ENCODE results near the gene TNIP2.
"Not testable (repeated sequence)": the region's sequence is repeated elsewhere in the genome, so short reads cannot be mapped to it uniquely, and the experiment has no call there.

The TNIP2 gene

DNA sequence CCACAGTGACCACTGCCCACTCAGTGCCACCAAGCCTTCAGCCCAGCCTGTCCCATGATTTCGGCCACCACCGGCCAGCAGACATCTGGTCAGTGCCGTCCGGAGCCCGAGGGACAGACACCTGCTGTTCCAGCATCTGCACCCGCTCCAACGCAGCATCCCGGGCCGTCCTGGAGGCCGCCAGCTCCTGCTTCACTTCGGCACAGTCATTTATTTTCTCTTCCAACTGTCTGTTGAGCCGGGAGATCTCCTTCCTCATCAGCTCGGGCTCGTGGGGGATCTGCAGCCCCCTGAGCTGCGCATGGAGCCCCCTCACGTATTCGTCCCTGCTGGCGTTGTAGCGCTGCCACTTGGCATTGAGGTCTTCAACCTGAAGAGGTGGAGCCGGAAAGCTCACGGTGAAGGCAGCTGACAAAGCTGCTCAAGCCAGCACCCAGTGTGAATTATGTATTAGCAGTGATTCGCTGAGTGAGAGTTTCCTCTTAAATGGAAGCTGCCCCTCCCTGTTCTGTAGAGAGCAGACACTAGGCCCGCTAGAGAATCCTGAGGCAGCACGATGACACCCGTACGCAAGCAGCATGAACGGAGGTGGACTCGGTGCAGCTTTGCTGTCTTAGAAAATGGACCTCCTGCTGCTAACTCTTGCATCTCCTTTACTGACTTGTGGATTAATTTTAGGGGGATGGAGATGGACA, 11.4 kb downstream of the TNIP2 start:
- H3K27me3 ChIP-seq (ENCODE audit: insufficient read depth, low read depth, severe bottlenecking), result no peaks in the 10 kb centered on the region
- no peaks in the 10 kb centered on the region for H3K9me3 ChIP-seq (ENCODE audit: severe bottlenecking)
- no peak overlapping the region for H3K27ac ChIP-seq
- H3K36me3 ChIP-seq, result peaks cover 54% of the 10 kb centered on the region
- TF ChIP-seq, protein P1, sequence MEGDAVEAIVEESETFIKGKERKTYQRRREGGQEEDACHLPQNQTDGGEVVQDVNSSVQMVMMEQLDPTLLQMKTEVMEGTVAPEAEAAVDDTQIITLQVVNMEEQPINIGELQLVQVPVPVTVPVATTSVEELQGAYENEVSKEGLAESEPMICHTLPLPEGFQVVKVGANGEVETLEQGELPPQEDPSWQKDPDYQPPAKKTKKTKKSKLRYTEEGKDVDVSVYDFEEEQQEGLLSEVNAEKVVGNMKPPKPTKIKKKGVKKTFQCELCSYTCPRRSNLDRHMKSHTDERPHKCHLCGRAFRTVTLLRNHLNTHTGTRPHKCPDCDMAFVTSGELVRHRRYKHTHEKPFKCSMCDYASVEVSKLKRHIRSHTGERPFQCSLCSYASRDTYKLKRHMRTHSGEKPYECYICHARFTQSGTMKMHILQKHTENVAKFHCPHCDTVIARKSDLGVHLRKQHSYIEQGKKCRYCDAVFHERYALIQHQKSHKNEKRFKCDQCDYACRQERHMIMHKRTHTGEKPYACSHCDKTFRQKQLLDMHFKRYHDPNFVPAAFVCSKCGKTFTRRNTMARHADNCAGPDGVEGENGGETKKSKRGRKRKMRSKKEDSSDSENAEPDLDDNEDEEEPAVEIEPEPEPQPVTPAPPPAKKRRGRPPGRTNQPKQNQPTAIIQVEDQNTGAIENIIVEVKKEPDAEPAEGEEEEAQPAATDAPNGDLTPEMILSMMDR (IDR thresholded peaks at IDR 0.05; ENCODE audit: low read depth, low read length), result no peak
- DNase-seq, result no peak
- H3K4me3 ChIP-seq (ENCODE audit: low read depth, low read length), result no peak overlapping the region

DNA sequence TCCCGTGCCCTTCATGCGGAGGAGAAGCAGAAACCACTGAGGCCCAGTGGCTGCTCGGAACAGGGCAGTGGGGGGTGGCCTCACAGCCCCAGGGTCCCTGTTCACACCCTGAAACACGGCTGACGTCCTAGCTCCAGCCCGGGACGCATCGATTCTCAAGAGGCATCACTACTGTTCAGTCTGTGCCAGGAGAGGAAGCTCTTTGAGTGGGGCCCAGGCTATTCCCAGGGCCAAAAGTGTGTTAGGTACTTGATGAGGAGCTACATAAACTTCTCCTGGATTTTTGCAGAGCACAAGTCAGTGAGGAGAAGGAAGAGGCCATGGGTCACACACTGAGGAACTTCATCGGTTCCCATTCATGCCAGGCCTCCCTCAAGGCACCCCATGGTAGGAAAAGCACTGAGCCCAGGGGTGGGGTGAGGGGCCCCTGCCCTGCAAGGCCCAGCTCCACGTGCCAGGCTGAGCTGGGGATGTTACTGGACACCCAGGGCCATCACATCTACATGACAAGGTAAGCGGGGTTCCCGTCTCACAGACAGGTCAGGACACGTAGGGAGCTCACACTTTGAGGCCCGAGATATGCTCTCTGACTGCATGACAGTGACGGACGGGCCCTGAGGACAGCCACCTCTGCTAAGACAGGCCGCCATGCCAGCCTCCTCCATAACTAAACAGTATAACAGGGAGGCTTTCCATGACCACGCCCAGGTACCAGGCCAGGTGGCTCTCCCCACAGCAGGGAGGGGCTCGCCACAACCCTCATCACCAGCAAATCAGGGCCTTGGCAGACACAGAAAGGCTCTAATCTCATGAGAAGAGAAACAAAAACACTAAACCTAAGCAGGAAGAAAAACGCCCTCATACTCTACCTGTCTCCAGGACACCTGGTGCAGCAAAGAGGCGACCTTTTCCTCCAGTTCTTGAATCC, 12.4 kb downstream of the TNIP2 start:
- Histone ChIP-seq H3K36me3 (peaks cover 54% of the 10 kb centered on the region), H3K9me3 (ENCODE audit: severe bottlenecking) (no peaks in the 10 kb centered on the region), H3K27me3 (ENCODE audit: insufficient read depth, low read depth, severe bottlenecking) (no peaks in the 10 kb centered on the region), H3K27ac (no peak overlapping the region), H3K4me3 (ENCODE audit: low read depth, low read length) (no peak overlapping the region)
- TF ChIP-seq, protein P1 (IDR thresholded peaks at IDR 0.05; ENCODE audit: low read depth, low read length), result no peak
- no peak for DNase-seq

DNA sequence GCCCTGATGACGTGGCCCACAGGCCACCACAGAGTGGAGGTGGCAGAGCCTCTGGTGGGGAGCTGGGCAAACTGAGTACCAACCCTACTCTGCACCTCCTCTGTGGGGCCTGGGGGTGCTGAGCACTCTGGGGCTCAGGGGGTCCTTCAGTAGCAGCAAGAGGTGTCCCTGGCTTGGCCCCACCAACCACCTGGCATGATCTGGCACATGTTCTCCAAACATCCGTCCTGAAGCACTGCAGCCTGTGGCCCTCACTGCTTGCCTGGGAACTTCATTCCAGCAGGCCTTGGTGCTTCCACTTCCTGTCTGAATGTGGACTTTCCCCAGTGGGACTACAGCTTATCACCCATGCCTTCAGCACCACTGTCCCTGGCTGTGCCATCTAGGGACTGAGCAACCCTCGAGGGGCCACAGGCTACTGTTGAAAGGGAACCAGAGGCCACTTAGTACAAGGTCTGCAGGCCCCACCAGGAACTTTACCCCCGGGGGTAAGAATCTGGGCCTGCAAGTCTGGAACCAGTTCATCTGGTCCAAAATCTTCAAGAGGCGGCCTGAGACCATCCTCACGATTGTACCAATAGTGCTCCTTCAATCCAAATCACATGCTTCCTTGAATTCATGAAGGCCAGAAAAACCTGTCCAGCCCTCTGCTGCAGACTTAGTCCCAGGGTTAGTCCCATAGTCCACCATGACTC, 13.2 kb downstream of the TNIP2 start:
- TF ChIP-seq, protein P1 (IDR thresholded peaks at IDR 0.05; ENCODE audit: low read depth, low read length), result no peak
- no peak overlapping the region for H3K27ac ChIP-seq
- H3K9me3 ChIP-seq (ENCODE audit: severe bottlenecking), result peaks cover 3% of the 10 kb centered on the region
- peaks cover 54% of the 10 kb centered on the region for H3K36me3 ChIP-seq
- no peak overlapping the region for H3K4me3 ChIP-seq (ENCODE audit: low read depth, low read length)
- DNase-seq, result no peak
- H3K27me3 ChIP-seq (ENCODE audit: insufficient read depth, low read depth, severe bottlenecking), result no peaks in the 10 kb centered on the region

DNA sequence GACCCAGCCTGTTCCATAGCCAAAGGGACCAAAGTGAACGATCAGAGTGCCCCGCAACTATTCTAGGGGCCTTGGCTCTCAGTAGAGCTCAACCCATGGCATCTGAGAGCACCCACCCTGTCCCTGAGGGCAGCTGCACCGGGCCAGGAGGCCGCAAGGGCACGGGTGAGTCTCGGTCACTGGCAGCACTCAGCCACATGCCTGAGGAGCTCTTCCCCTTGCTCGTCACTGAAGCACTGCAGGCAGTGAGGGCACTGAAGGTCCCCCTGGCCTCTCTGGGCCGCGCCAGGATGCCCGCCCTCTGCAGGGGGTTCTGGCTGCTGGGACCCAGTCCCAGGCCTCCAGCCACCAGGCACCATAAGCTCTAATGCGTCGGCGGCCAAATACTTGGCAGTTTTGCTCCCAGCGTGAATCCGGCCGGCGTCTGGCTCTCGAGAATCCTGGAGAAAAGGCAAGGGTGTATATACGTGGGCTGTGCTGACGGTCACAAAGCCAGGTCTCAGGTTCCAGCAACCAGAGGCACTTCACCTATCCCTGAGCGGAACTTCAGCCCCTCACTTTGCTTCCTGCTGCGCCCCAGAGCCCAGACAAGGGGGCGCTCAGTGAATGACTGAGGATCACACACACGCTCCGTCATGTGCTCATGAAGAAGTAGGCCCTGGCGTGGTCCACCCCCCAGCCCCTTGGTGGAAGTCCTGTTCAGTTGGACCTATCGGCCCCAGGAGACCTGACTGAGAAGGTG, 13.9 kb downstream of the TNIP2 start:
- DNase-seq, result no peak
- Histone ChIP-seq H3K36me3 (peaks cover 48% of the 10 kb centered on the region), H3K4me3 (ENCODE audit: low read depth, low read length) (no peak overlapping the region), H3K27ac (no peak overlapping the region), H3K27me3 (ENCODE audit: insufficient read depth, low read depth, severe bottlenecking) (no peaks in the 10 kb centered on the region), H3K9me3 (ENCODE audit: severe bottlenecking) (peaks cover 3% of the 10 kb centered on the region)
- TF ChIP-seq, protein P1 (IDR thresholded peaks at IDR 0.05; ENCODE audit: low read depth, low read length), result no peak

DNA sequence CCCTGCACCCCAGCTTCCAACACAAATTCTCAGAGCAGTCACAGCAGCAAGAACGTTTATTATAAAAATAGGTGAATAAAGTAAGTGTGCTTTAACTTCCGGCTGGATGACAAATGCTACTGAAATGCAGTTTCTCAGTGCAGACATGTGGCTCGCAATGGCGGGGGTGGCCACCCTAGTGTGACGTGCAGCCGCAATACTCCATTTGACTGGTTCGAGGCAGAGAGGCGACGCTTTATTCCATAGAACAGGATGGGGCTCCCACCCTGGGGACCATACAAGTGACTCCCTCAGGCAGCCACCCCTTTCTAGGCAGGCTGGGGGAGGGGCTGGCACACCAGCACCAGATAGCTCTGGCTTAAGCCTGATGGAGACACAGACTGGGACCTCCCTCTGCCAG, 14.5 kb downstream of the TNIP2 start:
- Histone ChIP-seq H3K27me3 (ENCODE audit: insufficient read depth, low read depth, severe bottlenecking) (no peaks in the 10 kb centered on the region), H3K27ac (no peak overlapping the region)
- no peak for DNase-seq

DNA sequence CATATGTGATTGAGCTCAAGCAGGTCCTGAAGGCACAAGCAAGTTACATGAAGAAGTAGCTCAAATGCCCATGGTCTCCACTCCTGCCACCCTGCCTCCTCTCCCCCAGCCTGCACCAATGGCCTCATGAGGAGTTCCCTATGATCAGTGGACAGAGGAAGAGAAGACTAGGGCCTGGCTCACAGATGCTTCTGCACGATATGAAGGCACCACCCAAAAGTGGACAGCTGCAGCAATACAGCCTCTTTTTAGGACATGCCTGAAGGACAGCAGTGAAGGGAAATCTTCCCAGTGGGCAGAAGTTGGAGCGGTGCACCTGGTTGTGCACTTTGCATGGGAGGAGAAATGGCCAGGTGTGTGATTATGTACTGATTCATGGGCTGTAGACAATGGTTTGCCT, 17.8 kb downstream of the TNIP2 start:
- not testable (repeated sequence) for DNase-seq; H3K9me3 ChIP-seq (ENCODE audit: severe bottlenecking); H3K4me3 ChIP-seq (ENCODE audit: low read depth, low read length)

More for the DNA sequence above, 14.5 kb downstream of the TNIP2 start:
- H3K9me3 ChIP-seq (ENCODE audit: severe bottlenecking), result peaks cover 7% of the 10 kb centered on the region
- no peak overlapping the region for H3K4me3 ChIP-seq (ENCODE audit: low read depth, low read length)
- peaks cover 42% of the 10 kb centered on the region for H3K36me3 ChIP-seq
- TF ChIP-seq, protein P1 (IDR thresholded peaks at IDR 0.05; ENCODE audit: low read depth, low read length), result no peak

More for the DNA sequence above, 17.8 kb downstream of the TNIP2 start:
- not testable (repeated sequence) for H3K27ac ChIP-seq; H3K27me3 ChIP-seq (ENCODE audit: insufficient read depth, low read depth, severe bottlenecking)
- peaks cover 16% of the 10 kb centered on the region for H3K36me3 ChIP-seq
